ENCODE results near the gene DBP. TPM values are rescaled to one million over a fixed set of nuclear protein-coding genes. Genes with fewer than 3 reads are reported as not detected.
A peak's percentile ranks its signal among the peaks of the same experiment; 100 is the strongest.

The DBP gene
- total RNA-seq, 4 donors from 2014 or later: 2.4 to 20.1 (median 10.1) TPM

DNA sequence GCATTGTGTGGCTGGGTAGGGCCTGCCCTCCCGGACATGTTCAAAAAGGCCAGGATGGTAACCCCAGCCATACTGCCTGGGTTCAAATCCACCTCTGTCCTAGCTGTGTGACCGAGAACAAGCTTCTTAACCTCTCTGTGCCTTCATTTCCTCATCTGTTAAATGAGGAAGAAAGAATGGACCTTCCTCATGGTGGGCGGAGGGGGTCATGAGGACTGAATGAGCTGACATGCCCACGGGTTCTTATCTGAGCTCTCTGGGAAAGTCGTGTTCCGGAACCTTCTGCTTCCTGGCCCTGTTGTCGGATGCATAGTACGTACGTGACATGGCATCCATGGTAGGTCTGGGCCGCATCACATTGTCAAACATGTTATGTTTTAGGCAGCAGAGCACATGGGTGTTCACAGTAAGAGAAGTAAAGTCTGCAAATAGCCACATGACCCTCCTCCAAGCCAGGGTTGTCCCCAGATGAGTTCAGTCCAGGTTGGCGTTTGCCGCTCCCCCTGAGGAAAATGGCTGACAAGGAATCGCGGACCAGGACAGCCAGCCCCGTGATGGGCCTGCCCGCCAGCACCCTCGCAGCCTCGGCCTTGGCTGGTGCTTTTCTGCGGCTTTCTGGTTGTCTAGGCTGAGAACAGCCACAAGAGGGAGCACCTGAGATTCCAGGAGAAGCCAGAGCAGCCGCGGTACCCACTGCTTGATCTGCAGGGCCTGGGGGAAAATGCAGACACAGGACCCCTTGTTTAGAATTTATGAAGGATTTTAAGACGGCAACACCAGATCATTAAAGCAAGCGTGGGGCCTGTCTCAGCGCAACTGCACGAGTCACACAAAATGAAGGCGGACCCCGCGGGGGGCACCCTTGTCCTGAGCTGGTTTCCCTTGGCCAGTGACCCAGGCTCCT is 38.0 kb upstream of the DBP start:
- H3K27me3 ChIP-seq: no peaks in the 10 kb centered on the region
- TF ChIP-seq, protein P1, sequence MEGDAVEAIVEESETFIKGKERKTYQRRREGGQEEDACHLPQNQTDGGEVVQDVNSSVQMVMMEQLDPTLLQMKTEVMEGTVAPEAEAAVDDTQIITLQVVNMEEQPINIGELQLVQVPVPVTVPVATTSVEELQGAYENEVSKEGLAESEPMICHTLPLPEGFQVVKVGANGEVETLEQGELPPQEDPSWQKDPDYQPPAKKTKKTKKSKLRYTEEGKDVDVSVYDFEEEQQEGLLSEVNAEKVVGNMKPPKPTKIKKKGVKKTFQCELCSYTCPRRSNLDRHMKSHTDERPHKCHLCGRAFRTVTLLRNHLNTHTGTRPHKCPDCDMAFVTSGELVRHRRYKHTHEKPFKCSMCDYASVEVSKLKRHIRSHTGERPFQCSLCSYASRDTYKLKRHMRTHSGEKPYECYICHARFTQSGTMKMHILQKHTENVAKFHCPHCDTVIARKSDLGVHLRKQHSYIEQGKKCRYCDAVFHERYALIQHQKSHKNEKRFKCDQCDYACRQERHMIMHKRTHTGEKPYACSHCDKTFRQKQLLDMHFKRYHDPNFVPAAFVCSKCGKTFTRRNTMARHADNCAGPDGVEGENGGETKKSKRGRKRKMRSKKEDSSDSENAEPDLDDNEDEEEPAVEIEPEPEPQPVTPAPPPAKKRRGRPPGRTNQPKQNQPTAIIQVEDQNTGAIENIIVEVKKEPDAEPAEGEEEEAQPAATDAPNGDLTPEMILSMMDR (IDR thresholded peaks at IDR 0.05): peak; percentile 83 to 92 (median 89)
- TF ChIP-seq EP300 (IDR thresholded peaks at IDR 0.05) (peak in 1 of 2 donors; percentile 45), POLR2A (IDR thresholded peaks at IDR 0.05) (no peak)
- DNase-seq (ENCODE audit: low spot score in 2 of 2): peak; percentile 74 to 93
- no peaks in the 10 kb centered on the region for H3K36me3 ChIP-seq
- peaks cover 0 to 11% (median 6%) of the 10 kb centered on the region in 4 donors for H3K4me1 ChIP-seq
- no peaks in the 10 kb centered on the region for H3K9me3 ChIP-seq
- peak overlapping the region in 2 of 4 donors; percentile 31 to 60 for H3K27ac ChIP-seq
- no peak overlapping the region for H3K4me3 ChIP-seq
- 33 to 35% methylated on average over 27 to 28 of the region's 28 CpGs for WGBS, 2 donors

DNA sequence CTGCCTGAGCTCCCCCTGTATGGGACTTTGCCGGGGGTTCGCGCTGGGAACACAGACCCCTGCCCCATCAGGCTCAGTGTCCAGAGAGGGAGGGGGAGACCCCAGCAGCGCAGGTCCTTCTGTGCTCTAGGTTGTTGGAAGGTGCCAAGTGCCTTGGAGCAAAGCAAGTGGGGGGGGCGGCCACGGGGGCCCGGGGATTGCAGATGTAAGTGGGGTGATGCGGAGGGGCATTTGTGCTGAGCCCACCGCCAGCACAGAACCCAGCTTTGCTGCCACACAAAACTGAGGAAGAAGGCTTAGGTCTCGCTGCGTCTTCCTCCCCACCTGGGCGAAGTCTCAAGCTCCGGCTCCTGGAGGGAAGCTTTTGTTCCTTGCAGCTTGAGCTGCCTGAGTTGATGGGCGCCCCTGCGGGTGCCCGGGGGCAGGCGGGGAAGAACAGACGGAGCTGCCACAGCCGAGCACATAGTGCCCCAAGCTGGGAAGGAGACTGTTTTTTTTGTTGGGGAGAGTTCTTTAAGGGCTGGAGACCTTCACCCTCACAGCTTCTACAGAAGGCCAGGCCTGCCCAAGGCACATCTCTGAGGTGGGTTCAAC is 37.1 kb upstream of the DBP start:
- H3K36me3 ChIP-seq: no peaks in the 10 kb centered on the region
- TF ChIP-seq, protein P1 (IDR thresholded peaks at IDR 0.05): no peak
- TF ChIP-seq EP300 (IDR thresholded peaks at IDR 0.05) (no peak), POLR2A (IDR thresholded peaks at IDR 0.05) (no peak)
- peaks cover 0 to 11% (median 6%) of the 10 kb centered on the region in 4 donors for H3K4me1 ChIP-seq
- no peak overlapping the region for H3K4me3 ChIP-seq
- H3K27me3 ChIP-seq: no peaks in the 10 kb centered on the region
- WGBS, 2 donors: 86% methylated on average over 19 of the region's 19 CpGs
- no peaks in the 10 kb centered on the region for H3K9me3 ChIP-seq
- DNase-seq (ENCODE audit: low spot score in 2 of 2): no peak
- no peak overlapping the region for H3K27ac ChIP-seq

- Histone ChIP-seq H3K36me3 (no peaks in the 10 kb centered on the region), H3K27ac (no peak overlapping the region), H3K4me1 (peaks cover 0 to 11% (median 6%) of the 10 kb centered on the region in 4 donors), H3K9me3 (no peaks in the 10 kb centered on the region), H3K4me3 (no peak overlapping the region), H3K27me3 (no peaks in the 10 kb centered on the region)
- WGBS, 2 donors: 69 to 72% methylated on average over 25 of the region's 25 CpGs
- TF ChIP-seq POLR2A (IDR thresholded peaks at IDR 0.05) (no peak), EP300 (IDR thresholded peaks at IDR 0.05) (no peak)
- TF ChIP-seq, protein P1 (IDR thresholded peaks at IDR 0.05): no peak
- DNase-seq (ENCODE audit: low spot score in 2 of 2): no peak
These were observed 36.4 kb upstream of the DBP start for GRCh38 chr19:48673436-48674100.

GRCh38 chr19:48672994-48673393 is 35.8 kb upstream of the DBP start, which contains the start of gene NTN5:
Gene NTN5 (minus strand): TSS chr19:48673017. CDS start chr19:48670986, 2,031 bp downstream.
- Histone ChIP-seq H3K27me3 (no peaks in the 10 kb centered on the region), H3K4me1 (peaks cover 0 to 11% (median 6%) of the 10 kb centered on the region in 4 donors), H3K36me3 (no peaks in the 10 kb centered on the region), H3K4me3 (no peak within 1 kb of the TSS), H3K27ac (no peak within 1 kb of the TSS), H3K9me3 (no peaks in the 10 kb centered on the region)
- WGBS, 2 donors: 63 to 76% methylated on average over 8 to 25 of the region's 25 CpGs
- TF ChIP-seq POLR2A (IDR thresholded peaks at IDR 0.05): no peak
- TF ChIP-seq, protein P1 (IDR thresholded peaks at IDR 0.05): no peak
- TF ChIP-seq EP300 (IDR thresholded peaks at IDR 0.05): no peak
- no peak for DNase-seq (ENCODE audit: low spot score in 2 of 2)
